Measurements from ENCODE around the gene HS2ST1.

The HS2ST1 gene

DNA sequence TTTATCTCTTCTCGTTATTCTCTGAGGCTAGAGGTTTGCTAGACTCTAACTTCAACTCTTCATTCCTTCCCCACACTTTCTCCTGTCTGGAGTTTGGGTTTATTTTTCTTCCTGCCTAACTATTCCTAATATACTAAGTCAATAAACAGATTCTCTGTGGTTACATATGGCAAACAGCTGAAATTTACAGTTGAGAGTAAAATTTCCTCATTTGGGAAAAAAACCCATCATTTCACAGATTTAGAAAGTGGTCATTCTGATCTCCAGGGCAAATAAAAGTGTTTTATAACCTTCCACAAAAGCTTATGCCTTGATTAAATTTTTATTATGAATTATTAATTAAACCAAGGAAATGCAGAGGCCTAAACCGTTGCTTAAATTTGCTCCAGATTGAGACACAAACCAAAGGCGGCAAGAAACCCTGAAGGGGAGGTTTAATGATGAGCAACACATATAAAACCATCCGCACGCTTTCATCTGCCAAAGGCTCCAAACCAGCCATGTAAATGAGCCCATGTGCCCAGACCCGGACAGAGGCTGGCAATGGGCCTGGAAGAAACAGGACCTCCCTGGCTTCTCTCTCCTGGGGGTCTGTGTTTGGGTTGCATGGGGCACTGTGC lies 212.6 kb downstream of the HS2ST1 start:
- H3K4me3 ChIP-seq (ENCODE audit: low read depth, low read length) = no peak overlapping the region
- no peak for DNase-seq (ENCODE audit: low read depth)

DNA sequence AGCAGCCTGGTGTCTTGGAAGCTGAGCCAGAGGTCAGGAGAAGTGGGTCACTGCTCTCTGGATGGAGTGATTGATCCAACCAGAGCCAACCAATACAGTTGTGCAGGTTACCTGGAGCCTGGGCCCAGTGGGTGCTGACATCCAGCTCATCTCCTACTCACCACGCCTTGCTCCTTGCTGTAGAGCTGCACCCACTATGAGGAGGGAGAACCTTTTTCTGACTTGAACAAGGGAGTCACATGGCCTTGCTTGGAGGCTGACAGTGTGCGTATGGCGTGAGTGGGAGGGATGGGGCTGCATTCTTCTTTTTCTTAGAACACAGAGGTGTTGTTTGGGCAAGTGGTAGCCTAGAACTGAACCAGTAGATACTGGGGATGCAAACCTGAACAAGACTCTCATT lies 213.1 kb downstream of the HS2ST1 start:
- no peak for DNase-seq (ENCODE audit: low read depth)
- H3K4me3 ChIP-seq (ENCODE audit: low read depth, low read length) = no peak overlapping the region

DNA sequence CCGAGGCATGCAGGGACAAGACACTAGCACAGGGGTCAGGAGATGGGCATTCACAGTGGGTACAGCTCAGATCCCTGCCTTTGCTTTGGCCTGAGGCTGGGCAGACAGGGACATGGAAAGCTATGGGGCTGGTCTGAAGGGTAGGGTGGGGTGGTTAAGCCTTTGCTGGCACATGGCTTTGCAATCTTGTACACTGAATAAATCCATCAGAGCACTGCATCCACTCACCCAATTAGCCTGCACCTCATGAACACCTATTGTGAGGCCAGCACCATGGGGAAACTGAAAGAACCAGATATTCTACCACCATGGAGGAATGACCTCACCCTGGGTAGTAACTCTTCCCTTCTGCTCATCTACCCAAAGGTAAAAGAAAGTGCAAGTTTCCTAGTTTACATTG lies 214.6 kb downstream of the HS2ST1 start:
- DNase-seq (ENCODE audit: low read depth) = no peak
- no peak overlapping the region for H3K4me3 ChIP-seq (ENCODE audit: low read depth, low read length)

DNA sequence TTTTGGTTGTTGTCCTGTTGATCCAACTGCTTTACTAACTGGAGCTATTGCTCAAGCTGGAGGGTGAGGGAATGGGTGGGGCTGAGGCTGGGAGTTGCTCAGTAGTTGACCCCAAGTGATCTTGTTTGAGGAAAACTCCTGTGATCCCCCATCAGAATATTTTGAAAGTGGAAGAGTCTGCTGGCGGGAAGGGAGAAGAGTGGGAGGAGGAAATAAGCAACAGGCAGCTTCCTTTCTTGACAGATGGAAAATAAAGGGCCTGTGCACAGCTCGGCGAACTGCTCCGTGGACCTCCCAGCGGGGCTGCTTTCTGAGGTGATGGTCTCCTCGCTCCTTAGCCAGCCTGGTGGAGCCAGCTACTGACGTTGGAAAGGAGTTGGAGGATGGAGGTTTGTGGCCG lies 215.2 kb downstream of the HS2ST1 start:
- H3K4me3 ChIP-seq (ENCODE audit: low read depth, low read length) = no peak overlapping the region
- DNase-seq (ENCODE audit: low read depth) = no peak

DNA sequence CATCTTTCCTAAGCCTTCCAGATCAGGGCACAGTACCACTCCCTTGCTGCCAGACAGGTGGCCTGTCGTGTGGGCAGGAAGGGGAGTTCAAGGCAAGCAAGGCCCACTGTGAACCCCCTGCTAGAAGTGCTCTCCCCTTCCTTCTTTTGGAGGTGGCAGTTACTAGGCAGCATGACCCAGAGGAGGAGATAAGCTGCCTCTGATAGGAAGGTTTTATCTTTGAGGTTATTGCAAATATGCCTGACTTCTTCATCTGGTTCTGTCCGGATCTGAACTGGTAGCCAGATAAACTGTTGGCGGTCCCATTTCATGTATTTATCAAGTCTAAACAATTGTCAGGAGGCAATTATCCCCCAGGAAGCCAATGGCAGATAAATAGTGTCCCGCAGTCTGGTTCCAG lies 216.0 kb downstream of the HS2ST1 start:
- no peak for DNase-seq (ENCODE audit: low read depth)
- no peak overlapping the region for H3K4me3 ChIP-seq (ENCODE audit: low read depth, low read length)

DNA sequence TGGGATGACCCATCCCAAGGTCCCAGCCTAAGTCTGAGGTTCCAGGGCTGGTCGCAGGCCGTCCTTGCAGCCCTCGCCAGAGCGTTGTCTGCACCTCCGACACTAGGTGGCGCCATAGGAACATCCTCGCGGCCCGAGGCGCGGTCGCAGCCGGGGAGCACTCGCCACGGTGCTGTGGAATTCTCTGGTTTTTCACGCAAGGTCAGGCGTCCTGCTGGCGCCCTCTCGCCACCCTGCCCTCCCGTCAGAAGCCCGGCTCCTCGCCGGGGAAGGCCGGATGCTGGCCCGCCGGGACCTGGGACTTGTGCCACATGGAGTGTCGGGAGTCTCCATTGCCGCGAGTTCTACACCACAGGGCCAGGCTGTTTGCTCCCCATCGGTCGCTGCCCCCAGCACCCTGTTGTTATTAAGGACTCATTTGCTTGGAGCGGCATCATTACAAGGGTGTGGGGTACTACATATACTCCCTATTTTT lies 217.4 kb downstream of the HS2ST1 start:
- DNase-seq (ENCODE audit: low read depth) = peak; percentile 30
- peak overlapping the region; percentile 46 for H3K4me3 ChIP-seq (ENCODE audit: low read depth, low read length)

DNA sequence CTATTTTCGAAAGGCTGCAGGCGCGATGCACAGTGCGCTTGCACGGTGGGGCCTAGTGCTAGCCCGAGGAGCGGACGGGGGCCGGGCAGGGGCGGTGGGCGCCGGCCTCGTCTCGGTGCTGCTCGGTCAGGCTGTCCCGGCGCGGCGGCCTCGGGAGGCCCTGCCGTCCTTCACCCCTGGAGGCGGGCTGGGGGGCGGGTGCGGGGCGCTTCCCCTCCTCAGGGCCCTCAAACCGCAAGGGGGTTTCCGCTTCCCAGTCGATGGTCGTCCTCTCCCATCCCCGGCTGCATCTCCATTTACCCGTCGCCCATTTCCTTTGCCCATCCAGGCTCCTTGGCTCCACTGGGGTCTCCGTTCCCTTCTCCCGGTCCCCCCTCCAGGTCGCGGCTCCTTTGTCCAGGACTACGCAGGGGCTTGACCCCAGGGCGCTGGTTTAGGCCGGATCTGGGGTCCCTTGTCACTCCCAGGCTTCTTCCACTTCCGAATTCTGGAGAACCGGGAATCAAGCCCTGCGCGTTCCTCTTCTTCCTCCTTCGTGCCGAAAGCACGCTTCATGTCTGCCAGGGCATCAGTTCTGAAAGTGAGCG lies 217.9 kb downstream of the HS2ST1 start:
- H3K4me3 ChIP-seq (ENCODE audit: low read depth, low read length) = peak overlapping the region; percentile 46
- no peak for DNase-seq (ENCODE audit: low read depth)

DNA sequence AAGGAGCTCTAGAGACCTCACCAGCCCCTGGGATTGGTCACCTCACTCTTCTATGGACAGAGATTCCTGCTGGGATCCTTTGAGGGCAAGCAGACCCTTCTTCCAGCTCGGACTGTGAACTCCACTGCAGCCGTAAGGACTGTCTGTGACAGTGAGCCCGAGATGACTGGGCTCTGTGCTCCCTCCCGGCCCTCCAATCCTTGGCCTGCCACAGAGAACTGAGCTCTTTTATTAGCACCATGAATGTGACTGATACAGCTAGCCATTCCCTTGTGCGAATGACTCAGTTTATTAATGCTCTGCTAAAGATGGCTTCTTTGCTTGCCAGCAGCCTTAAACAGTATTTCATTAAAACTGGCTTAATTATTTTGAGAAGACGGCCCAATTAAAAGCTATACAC lies 219.6 kb downstream of the HS2ST1 start:
- H3K4me3 ChIP-seq (ENCODE audit: low read depth, low read length) = no peak overlapping the region
- no peak for DNase-seq (ENCODE audit: low read depth)

DNA sequence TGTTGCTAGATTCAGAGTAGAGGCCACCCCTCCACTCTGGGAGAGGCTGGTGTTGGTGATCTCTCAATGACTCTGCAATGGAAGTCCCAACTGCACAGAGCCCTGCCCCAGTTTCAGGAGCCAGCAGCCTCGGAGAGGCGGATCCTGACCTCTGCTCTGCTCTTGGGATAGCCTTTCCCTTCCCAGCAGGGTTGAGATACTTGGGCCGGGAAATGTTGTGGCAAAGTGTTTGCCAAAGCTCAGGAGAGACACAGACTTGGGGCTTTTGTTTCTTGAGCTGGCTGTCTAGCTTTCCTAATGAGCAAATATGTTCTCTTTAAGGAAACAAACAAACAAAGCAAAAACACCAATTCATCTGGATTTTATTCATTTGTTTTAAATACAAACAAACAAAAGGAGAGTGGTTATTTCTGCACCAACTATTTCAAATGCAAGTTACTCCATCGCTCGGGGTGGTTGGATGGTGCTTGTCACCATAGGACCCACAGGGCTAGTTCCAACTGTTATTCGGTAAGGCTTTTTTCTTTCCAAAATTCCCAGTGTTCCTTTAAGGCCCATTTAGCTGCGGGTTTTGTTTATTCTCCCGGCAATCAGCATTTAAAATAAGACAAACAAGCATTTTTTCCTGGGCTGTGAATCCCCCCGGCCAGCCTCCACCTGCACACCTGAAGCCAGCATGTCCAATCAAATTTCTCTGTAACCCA lies 220.3 kb downstream of the HS2ST1 start:
- DNase-seq (ENCODE audit: low read depth) = no peak
- no peak overlapping the region for H3K4me3 ChIP-seq (ENCODE audit: low read depth, low read length)

DNA sequence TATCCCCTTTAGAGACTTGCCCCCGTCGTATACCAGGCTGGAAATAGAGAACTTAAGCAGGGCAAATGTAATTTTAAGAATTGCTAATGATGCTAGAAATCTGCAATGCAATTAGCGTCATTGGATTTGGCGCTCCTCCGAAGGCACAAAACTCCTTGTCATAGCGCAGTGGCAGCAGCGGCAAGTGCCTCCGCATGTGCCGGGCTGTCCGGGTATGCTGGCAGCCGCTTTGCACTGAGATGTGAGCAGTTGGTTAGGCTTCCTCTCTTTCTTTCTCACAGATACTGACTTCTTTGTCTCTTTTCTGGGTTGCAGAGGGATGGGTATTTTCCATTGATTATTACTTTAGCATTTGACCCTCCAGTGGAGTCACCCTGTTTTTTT lies 220.9 kb downstream of the HS2ST1 start:
- no peak overlapping the region for H3K4me3 ChIP-seq (ENCODE audit: low read depth, low read length)
- no peak for DNase-seq (ENCODE audit: low read depth)

DNA sequence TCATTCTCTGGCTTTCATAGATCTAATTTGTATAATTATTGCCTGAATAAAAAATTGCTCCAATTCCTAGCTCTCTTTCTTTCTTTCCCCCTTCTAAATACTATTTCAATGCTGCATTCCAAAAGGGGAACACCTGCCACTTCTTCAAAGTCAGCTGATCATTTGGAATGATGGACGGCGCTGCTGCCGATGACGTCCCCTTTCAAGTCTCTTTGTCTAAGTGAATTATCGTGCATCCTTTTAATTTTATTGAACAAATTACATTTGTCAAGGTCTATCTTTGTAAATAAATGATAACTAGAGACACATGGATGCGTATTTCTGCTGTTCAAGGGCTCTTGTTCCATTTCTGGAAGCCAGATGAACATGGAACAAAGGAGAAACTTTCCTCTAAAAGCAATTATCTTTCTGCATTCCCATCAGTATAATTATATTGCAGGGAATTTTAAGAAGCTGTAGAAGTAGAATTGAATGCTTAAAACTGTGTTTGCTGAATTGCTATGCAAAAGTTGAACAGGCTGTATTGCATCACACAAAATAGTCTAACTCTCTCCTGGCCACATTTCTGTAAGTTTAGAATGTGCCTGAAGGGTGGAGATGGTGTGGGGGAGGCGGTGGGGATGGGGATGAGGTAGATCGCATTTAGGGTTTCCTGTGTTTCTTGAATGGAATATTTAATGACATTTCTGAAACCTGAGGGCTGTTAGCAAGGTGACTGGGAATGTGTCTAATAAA lies 222.3 kb downstream of the HS2ST1 start:
- DNase-seq (ENCODE audit: low read depth) = no peak
- no peak overlapping the region for H3K4me3 ChIP-seq (ENCODE audit: low read depth, low read length)

DNA sequence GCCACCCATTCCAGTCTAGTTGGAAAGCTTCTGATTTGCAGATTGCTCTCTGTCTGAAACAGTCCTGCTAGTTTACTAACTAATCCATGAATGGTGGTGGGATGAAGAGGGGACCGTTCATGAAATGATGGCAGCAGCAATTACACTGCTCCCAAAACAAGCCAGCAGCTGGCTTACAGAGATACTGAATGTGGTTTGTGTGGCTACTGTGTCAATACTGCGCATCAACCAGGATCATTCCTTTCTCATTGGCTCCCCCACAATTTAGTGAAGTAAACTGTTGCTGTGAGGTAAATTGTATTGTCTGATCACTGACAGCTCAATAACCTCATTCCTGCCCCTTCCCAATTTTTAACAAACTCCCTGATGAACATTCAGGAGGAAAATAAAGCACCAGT lies 222.9 kb downstream of the HS2ST1 start:
- DNase-seq (ENCODE audit: low read depth) = no peak
- no peak overlapping the region for H3K4me3 ChIP-seq (ENCODE audit: low read depth, low read length)

DNA sequence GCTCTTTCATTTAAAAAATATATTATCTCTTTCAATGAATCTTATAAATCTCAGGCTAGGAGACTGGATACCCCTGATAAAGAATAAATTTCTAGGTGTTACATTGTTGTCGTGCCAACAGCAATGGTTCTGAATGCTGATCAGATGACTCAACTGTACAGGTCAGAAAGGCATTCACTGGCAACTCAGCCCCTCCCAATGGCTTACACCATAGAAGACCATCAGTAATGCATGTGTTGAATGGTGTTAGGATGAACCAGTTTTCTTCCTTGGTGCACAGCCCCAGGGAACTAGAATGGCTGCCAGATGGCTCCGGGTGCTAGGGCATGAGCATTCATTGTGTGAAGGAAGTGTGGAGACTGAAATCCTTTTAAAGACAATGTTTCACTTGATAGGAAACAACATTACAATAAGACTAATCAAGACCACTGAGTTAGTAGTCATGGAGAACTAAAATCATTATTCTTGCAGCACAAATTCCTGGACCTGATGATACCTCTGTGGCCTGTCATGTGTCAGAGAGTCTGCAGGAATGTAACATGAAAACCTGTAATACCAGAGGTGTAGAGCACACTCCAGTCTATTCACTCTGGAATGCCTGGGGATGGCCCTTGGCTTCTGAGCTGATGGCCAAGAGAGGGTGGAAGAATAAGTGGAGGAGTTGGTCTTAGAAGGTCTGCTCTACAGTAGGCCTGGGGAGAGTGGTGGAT lies 226.6 kb downstream of the HS2ST1 start:
- no peak overlapping the region for H3K4me3 ChIP-seq (ENCODE audit: low read depth, low read length)
- peak; percentile 25 for DNase-seq (ENCODE audit: low read depth)

DNA sequence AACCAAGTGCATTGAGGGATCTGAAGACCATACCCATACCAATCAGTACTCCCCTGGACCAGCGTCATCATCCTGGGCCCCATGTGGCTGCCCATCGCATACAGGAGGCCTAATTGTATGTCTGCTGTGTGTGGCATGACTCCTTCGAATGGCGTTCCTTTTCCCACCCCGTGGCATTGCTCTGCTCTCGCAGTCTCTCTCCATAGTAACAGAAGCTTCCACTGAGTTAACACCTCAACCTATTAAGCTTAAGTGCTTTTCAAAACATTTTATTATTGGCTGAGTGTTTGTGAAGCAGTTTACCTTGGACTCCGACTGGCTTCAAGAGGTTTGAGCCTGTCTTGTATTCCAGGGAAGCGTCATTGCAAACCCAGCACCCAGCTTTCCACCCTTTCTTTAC lies 227.1 kb downstream of the HS2ST1 start:
- DNase-seq (ENCODE audit: low read depth) = no peak
- no peak overlapping the region for H3K4me3 ChIP-seq (ENCODE audit: low read depth, low read length)

DNA sequence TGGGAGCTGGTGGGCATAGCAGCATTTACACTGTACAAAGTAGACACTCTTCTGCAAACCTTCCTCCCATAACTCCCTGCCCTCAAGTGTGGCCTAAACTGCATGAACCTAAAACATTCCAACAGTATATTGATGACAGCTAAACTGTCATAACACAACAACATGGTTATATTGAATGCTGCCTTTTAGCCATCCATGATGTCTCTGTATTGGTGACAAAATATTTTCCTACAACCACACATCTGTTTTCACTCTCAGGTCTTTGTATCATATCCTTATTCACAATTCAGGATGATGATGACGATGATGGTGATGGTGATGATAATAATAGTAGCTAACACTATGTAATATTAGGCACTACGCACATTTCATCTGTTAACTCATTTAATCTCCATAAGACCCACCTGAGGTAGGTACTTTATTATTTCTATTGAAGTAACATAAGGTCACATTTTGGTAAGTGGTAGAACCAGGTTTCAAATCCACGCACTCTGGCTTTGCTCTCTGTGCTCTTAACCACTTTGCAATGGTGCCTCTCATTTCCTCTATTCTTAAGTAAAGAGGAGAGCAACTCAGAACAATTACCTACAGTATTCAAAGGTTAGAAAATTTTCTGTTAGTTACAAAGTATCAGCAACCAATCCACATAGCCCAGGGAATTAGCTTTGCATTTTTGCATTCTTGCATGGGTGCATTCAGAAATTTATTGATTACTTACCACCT lies 229.1 kb downstream of the HS2ST1 start:
- H3K4me3 ChIP-seq (ENCODE audit: low read depth, low read length) = no peak overlapping the region
- no peak for DNase-seq (ENCODE audit: low read depth)

DNA sequence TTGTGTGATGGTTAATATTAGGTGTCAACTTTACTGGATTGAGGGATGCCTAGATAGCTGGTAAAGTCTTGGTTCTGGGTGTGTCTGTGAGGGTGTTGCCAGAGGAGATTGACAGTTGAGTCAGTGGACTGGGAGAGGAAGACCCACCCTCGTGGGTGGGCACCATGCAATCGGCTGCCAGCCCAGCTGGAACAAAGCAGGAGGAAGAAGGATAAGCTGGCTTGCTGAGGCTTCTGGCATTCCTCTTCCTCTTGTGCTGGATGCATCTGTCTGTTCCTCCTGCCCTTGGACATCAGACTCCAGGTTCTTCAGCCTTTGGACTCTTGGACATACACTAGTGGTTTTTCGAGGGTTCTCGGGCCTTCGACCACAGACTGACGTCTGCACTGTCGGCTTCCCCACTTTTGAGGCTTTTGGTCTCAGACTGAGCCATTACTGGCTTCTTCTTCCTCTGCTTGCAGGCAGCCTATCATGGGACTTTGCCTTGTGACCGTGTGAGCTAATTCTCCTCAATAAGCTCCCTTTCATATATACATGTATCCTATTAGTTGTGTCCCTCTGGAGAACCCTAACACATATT lies 230.0 kb downstream of the HS2ST1 start:
- DNase-seq (ENCODE audit: low read depth) = no peak
- H3K4me3 ChIP-seq (ENCODE audit: low read depth, low read length) = no peak overlapping the region

DNA sequence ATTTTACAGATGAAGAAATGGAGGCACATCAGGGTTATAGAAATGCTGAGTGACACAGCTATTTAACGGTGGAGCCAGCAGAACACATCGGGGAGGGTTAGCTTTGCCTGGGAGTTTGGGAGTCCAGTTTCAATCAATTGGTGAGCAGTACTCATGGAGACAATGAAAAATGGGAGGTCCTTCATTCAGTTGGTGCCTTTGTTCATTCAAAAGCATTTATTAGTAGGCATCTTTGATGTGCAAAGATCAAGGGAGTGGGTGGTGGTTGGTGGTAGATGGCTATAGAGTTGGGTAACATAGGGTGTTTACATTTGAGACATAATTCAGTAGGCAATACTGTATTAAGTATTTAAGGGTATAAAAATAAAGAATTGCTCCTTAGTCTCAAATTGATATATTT lies 230.5 kb downstream of the HS2ST1 start:
- no peak overlapping the region for H3K4me3 ChIP-seq (ENCODE audit: low read depth, low read length)
- DNase-seq (ENCODE audit: low read depth) = no peak

DNA sequence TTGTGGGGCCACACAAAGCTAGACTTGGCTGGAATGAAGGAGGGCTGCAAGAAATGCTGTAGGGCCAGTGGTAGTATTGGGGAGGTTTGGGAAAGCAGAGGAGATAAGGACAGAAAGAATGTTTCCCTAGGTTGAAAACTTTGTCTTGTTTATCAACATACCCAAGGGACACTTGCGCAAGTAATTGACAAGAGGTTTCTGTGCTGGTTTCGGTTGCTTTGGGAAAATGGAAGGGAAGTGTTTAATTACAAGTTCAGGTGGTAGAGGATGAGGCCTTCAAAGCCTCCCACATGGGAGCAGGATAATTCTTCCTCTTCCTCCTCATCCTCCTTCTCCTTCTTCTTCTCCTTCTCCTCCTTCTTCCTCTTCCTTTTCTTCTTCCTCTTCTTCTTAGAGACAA lies 232.1 kb downstream of the HS2ST1 start:
- no peak for DNase-seq (ENCODE audit: low read depth)
- H3K4me3 ChIP-seq (ENCODE audit: low read depth, low read length) = no peak overlapping the region

DNA sequence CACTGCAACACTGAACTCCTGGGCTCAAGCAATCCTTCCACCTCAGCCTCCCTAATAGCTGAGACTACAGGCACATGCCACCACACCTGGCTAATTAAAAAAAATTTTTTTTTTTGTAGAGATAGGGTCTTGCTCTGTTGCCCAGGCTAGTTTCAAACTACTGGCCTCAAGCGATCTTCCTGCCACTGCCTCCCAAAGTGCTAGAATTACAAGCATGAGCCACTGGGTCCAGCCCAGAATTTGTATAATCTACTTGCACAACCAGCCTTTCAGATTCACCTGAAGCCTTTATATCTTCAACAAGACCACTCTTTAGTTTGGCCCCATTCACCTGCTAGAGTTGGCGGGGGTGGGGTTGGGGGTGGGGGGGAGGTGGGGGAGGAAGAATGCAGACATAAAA lies 232.6 kb downstream of the HS2ST1 start:
- no peak overlapping the region for H3K4me3 ChIP-seq (ENCODE audit: low read depth, low read length)
- DNase-seq (ENCODE audit: low read depth) = no peak

Data from skeletal muscle cell (primary cell).